IMR-90 (cell line): ENCODE measurements around the gene KRR1. TPM values are rescaled to one million over a fixed set of nuclear protein-coding genes. Genes with fewer than 3 reads are reported as not detected.
A peak's percentile ranks its signal among the peaks of the same experiment; 100 is the strongest.

ENCODE experiments used
- ATAC-seq: fragments of 200-7000 bp; cut with Tn5 transposase; 2 replicates; pipeline ENCODE4 v1.9.1; 2020; ENCODE audit warnings: low read depth, mild to moderate bottlenecking, moderate library complexity
- BruUV-seq: library from RNA; stranded (reverse); fragments of 400-500 nt; replicated peaks from 2 replicates; lab custom pipeline; 2021; lab: Mats Ljungman, UMichigan
- CTCF ChIA-PET: fragments of 300-600 bp; formaldehyde crosslinking; extraction: SDS; loops from one replicate; lab custom pipeline; 2021; ENCODE audit warnings: antibody characterized with exemption; lab: Yijun Ruan, JAX
- POLR2A ChIA-PET: fragments of 300-600 bp; sonication (Branson Sonifier 250); formaldehyde crosslinking; loops from one replicate; lab custom pipeline; 2022; ENCODE audit warnings: antibody characterized with exemption; ENCODE audit not compliant: unreplicated experiment; lab: Charles Lee
- DNase-seq: peaks from one replicate; pipeline ENCODE4 v3.0.0; 2013
- H2AFZ ChIP-seq: replicated peaks from 2 replicates; pipeline ENCODE3; 2013; ENCODE audit warnings: low read length, mild to moderate bottlenecking; ENCODE audit not compliant: poor library complexity
- H2AK5ac ChIP-seq: 2 replicates; pipeline ENCODE4 v1.6.1; 2013; ENCODE audit warnings: low read depth, low read length, inconsistent platforms
- H2AK9ac ChIP-seq: replicated peaks from 2 replicates; pipeline ENCODE3; 2013; ENCODE audit warnings: mild to moderate bottlenecking, low read depth, low read length, moderate library complexity; ENCODE audit not compliant: poor library complexity
- H2BK120ac ChIP-seq: 2 replicates; pipeline ENCODE4 v1.6.1; 2013; ENCODE audit warnings: low read depth, low read length, inconsistent platforms
- H2BK15ac ChIP-seq: 3 replicates; pipeline ENCODE4 v1.6.1; 2013; ENCODE audit warnings: low read depth, low read length, inconsistent platforms
- H2BK20ac ChIP-seq: 2 replicates; pipeline ENCODE4 v1.6.1; 2013; ENCODE audit warnings: low read depth, mild to moderate bottlenecking, inconsistent platforms, low read length, moderate library complexity
- H2BK5ac ChIP-seq: 2 replicates; pipeline ENCODE4 v1.6.1; 2013; ENCODE audit warnings: mild to moderate bottlenecking, low read depth, low read length, inconsistent platforms; ENCODE audit not compliant: poor library complexity, severe bottlenecking
- H3K14ac ChIP-seq: replicated peaks from 2 replicates; pipeline ENCODE4 v1.6.1; 2013; ENCODE audit warnings: low read depth, low read length, inconsistent platforms
- H3K18ac ChIP-seq: 2 replicates; pipeline ENCODE4 v1.6.1; 2013; ENCODE audit warnings: low read depth, low read length, control low read depth
- H3K23ac ChIP-seq: 2 replicates; pipeline ENCODE4 v1.6.1; 2013; ENCODE audit warnings: low read depth, low read length, inconsistent platforms
- H3K27ac ChIP-seq: 2 replicates; pipeline ENCODE4 v1.5.1; 2013; ENCODE audit warnings: mild to moderate bottlenecking, control low read depth, low read length; ENCODE audit not compliant: insufficient read depth
- H3K27me3 ChIP-seq: 2 replicates; pipeline ENCODE4 v1.6.1; 2013; ENCODE audit warnings: low read length; ENCODE audit not compliant: control insufficient read depth, insufficient read depth
- H3K36me3 ChIP-seq: 2 replicates; pipeline ENCODE4 v1.6.1; 2013; ENCODE audit warnings: low read length, mixed read lengths; ENCODE audit not compliant: control insufficient read depth, insufficient read depth
- H3K4ac ChIP-seq: 2 replicates; pipeline ENCODE4 v1.6.1; 2013; ENCODE audit warnings: low read depth, low read length, inconsistent platforms
- H3K4me1 ChIP-seq: 2 replicates; pipeline ENCODE4 v1.6.1; 2013; ENCODE audit warnings: low read length, mixed read lengths; ENCODE audit not compliant: control insufficient read depth, insufficient read depth
- H3K4me2 ChIP-seq: 2 replicates; pipeline ENCODE4 v1.6.1; 2013; ENCODE audit warnings: low read depth, mild to moderate bottlenecking, control low read depth, low read length, moderate library complexity
- H3K4me3 ChIP-seq: 2 replicates; pipeline ENCODE4 v1.5.1; 2013; ENCODE audit warnings: low read depth, mild to moderate bottlenecking, control low read depth, low read length, moderate library complexity; ENCODE audit not compliant: insufficient read depth
- H3K56ac ChIP-seq: 2 replicates; pipeline ENCODE4 v1.6.1; 2013; ENCODE audit warnings: low read length, inconsistent platforms; ENCODE audit not compliant: insufficient read depth; ENCODE audit errors: extremely low read depth
- H3K79me1 ChIP-seq, 2 experiments: 2 replicates each; pipeline ENCODE4 v1.6.1; 2013; ENCODE audit warnings: low read length in 2 of 2, inconsistent platforms in 1 of 2, low read depth in 1 of 2
- H3K9ac ChIP-seq: 2 replicates; pipeline ENCODE4 v1.6.1; 2013; ENCODE audit warnings: low read depth, low read length, control low read depth
- H3K9me1 ChIP-seq: 2 replicates; pipeline ENCODE4 v1.6.1; 2013; ENCODE audit warnings: low read length, inconsistent platforms; ENCODE audit not compliant: insufficient read depth
- H3K9me3 ChIP-seq: 2 replicates; pipeline ENCODE4 v1.6.1; 2013; ENCODE audit warnings: low read length; ENCODE audit not compliant: control insufficient read depth, insufficient read depth
- H4K20me1 ChIP-seq: 2 replicates; pipeline ENCODE4 v1.6.1; 2013; ENCODE audit warnings: low read length, inconsistent platforms; ENCODE audit not compliant: insufficient read depth
- H4K5ac ChIP-seq: 2 replicates; pipeline ENCODE4 v1.6.1; 2013; ENCODE audit warnings: mild to moderate bottlenecking, low read depth, low read length, control low read depth
- H4K8ac ChIP-seq, 2 experiments: 2 replicates each; pipeline ENCODE4 v1.6.1; 2013; ENCODE audit warnings: low read depth in 2 of 2, low read length in 2 of 2, control low read depth in 1 of 2, inconsistent platforms in 1 of 2
- H4K91ac ChIP-seq: 2 replicates; pipeline ENCODE4 v1.6.1; 2013; ENCODE audit warnings: low read depth, low read length, inconsistent platforms; ENCODE audit not compliant: insufficient read depth
- CTCF ChIP-seq: conservative IDR thresholded peaks from 2 replicates; pipeline ENCODE4 v1.5.1; 2012; ENCODE audit warnings: mild to moderate bottlenecking, low read depth, low read length, improper control_type of control experiment
- ELK1 ChIP-seq: fragments of 150-350 bp; IDR thresholded peaks from 2 replicates; pipeline ENCODE4 v1.6.1; 2016; ENCODE audit warnings: low read depth, mild to moderate bottlenecking, low read length, moderate library complexity, borderline replicate concordance
- MAFK ChIP-seq: IDR thresholded peaks from 2 replicates; pipeline ENCODE4 v1.6.1; 2012; ENCODE audit warnings: low read depth, low read length, improper control_type of control experiment
- MAZ ChIP-seq: IDR thresholded peaks from 2 replicates; pipeline ENCODE4 v1.6.1; 2012; ENCODE audit warnings: low read depth, mild to moderate bottlenecking, low read length, improper control_type of control experiment, moderate library complexity, borderline replicate concordance
- MXI1 ChIP-seq: IDR thresholded peaks from 2 replicates; pipeline ENCODE4 v1.6.1; 2012; ENCODE audit warnings: low read depth, mild to moderate bottlenecking, low read length, moderate library complexity, borderline replicate concordance
- NFE2L2 ChIP-seq: fragments of 150-350 bp; IDR thresholded peaks from 2 replicates; pipeline ENCODE4 v1.6.1; 2016; ENCODE audit warnings: low read depth, mild to moderate bottlenecking, low read length
- POLR2A ChIP-seq: IDR thresholded peaks from 2 replicates; pipeline ENCODE4 v1.6.1; 2012; ENCODE audit warnings: mild to moderate bottlenecking, low read depth, low read length
- SMC3 ChIP-seq: fragments of 150-350 bp; IDR thresholded peaks from 2 replicates; pipeline ENCODE4 v1.6.1; 2016; ENCODE audit warnings: low read depth, mild to moderate bottlenecking, antibody characterized with exemption, low read length, moderate library complexity
- WGBS, 2 experiments: methylation state at CpG; one replicate each; pipeline versions ENCODE4 v1.1.5 to v1.1.7; 2013; ENCODE audit warnings: missing lambda C conversion rate in 2 of 2; ENCODE audit not compliant: insufficient read length in 1 of 2; ENCODE audit errors: extremely low coverage in 2 of 2; 5-methylcytosine and 5-hydroxymethylcytosine counted together
- dilution Hi-C: fragments of 300-500 bp; cut with HindIII; formaldehyde crosslinking; loops from one replicate; pipeline ENCODE4 v1.14.3; 2018; ENCODE audit warnings: low sequenced_read_pairs; ENCODE audit not compliant: unreplicated experiment
- in situ Hi-C: fragments of 300-500 bp; cut with MboI; formaldehyde crosslinking; loops from 3 replicates; pipeline ENCODE4 v1.14.3; 2019; ENCODE audit warnings: low sequenced_read_pairs, inconsistent platforms, mixed read lengths
- intact Hi-C: fragments of 100-400 bp; cut with micrococcal nuclease; formaldehyde crosslinking; loops from 2 replicates; pipeline ENCODE4 v1.10.0; 2022
- polyA plus RNA-seq, 3 experiments: library from polyadenylated mRNA; depleted of rRNA; stranded (reverse); fragments of >200 nt; gene quantifications; 2 replicates each; pipeline ENCODE4 v1.2.3, GENCODE V29; 2012; ENCODE audit warnings: low replicate concordance in 1 of 3
- total RNA-seq: library from RNA; depleted of rRNA; stranded (reverse); fragments of >200 nt; gene quantifications from 2 replicates; pipeline ENCODE4 v1.2.3, GENCODE V29; 2012

Gene KRR1
- total and polyA plus RNA-seq, 2 of the 4 experiments (the other 2 are of a cell fraction), result 18.3 to 31.4 TPM

GRCh38 chr12:75482646-75483045 lies 28.8 kb downstream of the KRR1 start:
- TF ChIP-seq CTCF, result no peak
- no peak for TF ChIP-seq ELK1
- TF ChIP-seq POLR2A, result no peak
- no peak for TF ChIP-seq SMC3
- no peak for TF ChIP-seq MXI1
- TF ChIP-seq NFE2L2, result no peak
- no peak for TF ChIP-seq MAFK
- TF ChIP-seq MAZ, result no peak
- H4K8ac ChIP-seq, result peak overlapping the region; percentile 10 to 44; a peak in 3 of 4 replicates
- H3K4ac ChIP-seq, result peak overlapping the region; percentile 78
- no peaks in the 10 kb centered on the region for H3K9me3 ChIP-seq
- no CpG with 5 or more reads among the region's 4 CpGs for WGBS, 2 experiments
- no peak overlapping the region for H4K91ac ChIP-seq
- H3K36me3 ChIP-seq, result peaks cover 10% of the 10 kb centered on the region
- H2BK15ac ChIP-seq, result peak overlapping the region; percentile 10; the same call in 1 of the 3 replicates
- dilution Hi-C loops (no loop called here), in situ Hi-C loops (loop anchor here (10.0 kb wide), 1 partner anchor 98 kb away; no protein-coding TSS in a partner anchor), intact Hi-C loops (loop anchor here (5.0 to 10.0 kb wide), 3 partner anchors 308 to 948 kb away; partner anchors contain the start of gene ATXN7L3B)
- H3K56ac ChIP-seq, result no peak overlapping the region
- peak overlapping the region; percentile 11; the same call in 1 of the 2 replicates for H2BK20ac ChIP-seq
- H3K9ac ChIP-seq, result peak overlapping the region; percentile 82
- no peak overlapping the region for H2AFZ ChIP-seq
- peak overlapping the region; percentile 66 for H3K4me3 ChIP-seq
- H3K14ac ChIP-seq, result peak overlapping the region; percentile 90
- no peak for ATAC-seq
- H2AK9ac ChIP-seq, result no peak overlapping the region
- ChIA-PET POLR2A (interaction anchor here (0.6 kb wide), 1 partner anchor 240 kb away, joined by 9 read pairs; no protein-coding TSS in a partner anchor), CTCF (no interaction called here)
- peak overlapping the region; percentile 94; the same call in 1 of the 2 replicates for H2AK5ac ChIP-seq
- no peaks in the 10 kb centered on the region for H3K27me3 ChIP-seq
- H3K79me1 ChIP-seq, result peaks cover 13 to 30% of the 10 kb centered on the region in 2 experiments; a peak in 3 of 4 replicates
- H3K9me1 ChIP-seq, result no peaks in the 10 kb centered on the region
- H3K27ac ChIP-seq, result peak overlapping the region; percentile 92; the same call in 1 of the 2 replicates
- peak overlapping the region; percentile 57; the same call in 1 of the 2 replicates for H3K23ac ChIP-seq
- peaks cover 15% of the 10 kb centered on the region for H3K4me1 ChIP-seq
- no peak for DNase-seq
- peak overlapping the region; percentile 67; the same call in 1 of the 2 replicates for H2BK120ac ChIP-seq
- H3K18ac ChIP-seq, result peak overlapping the region; percentile 74; the same call in 1 of the 2 replicates
- H4K5ac ChIP-seq, result peak overlapping the region; percentile 90; the same call in 1 of the 2 replicates
- H4K20me1 ChIP-seq, result no peaks in the 10 kb centered on the region
- H3K4me2 ChIP-seq, result peak overlapping the region; percentile 98
- H2BK5ac ChIP-seq, result peak overlapping the region; percentile 85
- BruUV-seq, result no TSS peak
